H1 (cell line): ENCODE measurements around the gene OPCML. TPM values are rescaled to one million over a fixed set of nuclear protein-coding genes. Genes with fewer than 3 reads are reported as not detected.

Experiments used
- ASH2L ChIP-seq: fragments of 200-600, 300-600 bp; sonication (generic); IDR thresholded peaks from one replicate; pipeline ENCODE4 v1.7.1; 2017; ENCODE audit warnings: low read length
- CBX8 ChIP-seq: fragments of 300-800, 300-1000 bp; sonication (generic); IDR thresholded peaks from 2 replicates; pipeline ENCODE4 v1.7.1; 2016; ENCODE audit warnings: low read depth, low read length, borderline replicate concordance
- CREB1 ChIP-seq: IDR thresholded peaks from 2 replicates; pipeline ENCODE4 v1.6.1; 2012; ENCODE audit warnings: inconsistent platforms
- EP300 ChIP-seq, 2 experiments: IDR thresholded peaks; 1 replicate in 1 of 2; 2 replicates in 1 of 2; pipeline ENCODE4 v1.6.1; 2011 to 2012; ENCODE audit warnings: low read depth in 2 of 2, low read length in 2 of 2, mild to moderate bottlenecking in 2 of 2, borderline replicate concordance in 1 of 2, inconsistent platforms in 1 of 2, moderate library complexity in 1 of 2
- EZH2 ChIP-seq: fragments of 200-600 bp; sonication (generic); IDR thresholded peaks from 2 replicates; pipeline ENCODE4 v1.7.1; 2012; ENCODE audit warnings: low read depth, mild to moderate bottlenecking, moderate library complexity, low read length, inconsistent platforms; ENCODE audit not compliant: severe bottlenecking
- FOSL1 ChIP-seq: IDR thresholded peaks from 2 replicates; pipeline ENCODE4 v1.6.1; 2011; ENCODE audit warnings: mild to moderate bottlenecking, low read depth, low read length, moderate library complexity; ENCODE audit not compliant: insufficient read depth
- MAFK ChIP-seq: IDR thresholded peaks from 2 replicates; pipeline ENCODE4 v1.6.1; 2012; ENCODE audit warnings: low read depth, mild to moderate bottlenecking, improper control_type of control experiment, low read length
- POLR2A ChIP-seq, 2 experiments: IDR thresholded peaks; 1 replicate in 1 of 2; 2 replicates in 1 of 2; pipeline ENCODE4 v1.6.1; 2011; ENCODE audit warnings: low read depth in 2 of 2, low read length in 2 of 2, mild to moderate bottlenecking in 2 of 2; ENCODE audit errors: control extremely low read depth in 1 of 2
- polyA plus RNA-seq, 7 experiments: library from polyadenylated mRNA; depleted of rRNA in 3 of 7; stranded (reverse) in 5 of 7; unstranded in 2 of 7; fragments of >200 nt in 5 of 7; fragments of 200-250 nt in 2 of 7; gene quantifications; 1 replicate in 5 of 7; 2 replicates in 1 of 7; 4 replicates in 1 of 7; pipeline versions ENCODE4 v1.2.1 to v1.2.3, GENCODE V29; 2011 to 2013; ENCODE audit warnings: missing spikeins in 2 of 7, mixed read lengths in 2 of 7
- total RNA-seq: library from RNA; stranded (reverse); fragmentation: NEBNext Ultra II Directional; extraction: Animal tissue kit (Norgen Biotek cat#: 25700); gene quantifications from 2 replicates; pipeline ENCODE4 v1.2.1, GENCODE V29; 2021
- TF ChIP-seq, protein P1 (sequence below): fragments of 300-600 bp; sonication (generic); IDR thresholded peaks from 2 replicates; pipeline ENCODE4 v1.7.1; 2012; ENCODE audit warnings: low read length, moderate library complexity, mild to moderate bottlenecking, inconsistent platforms; ENCODE audit not compliant: insufficient replicate concordance

Gene OPCML
- total and polyA plus RNA-seq, 2 of the 8 experiments (the other 6 are each of a cell fraction or from before 2014, with no cell fraction given): 2.3 to 3.1 TPM

DNA sequence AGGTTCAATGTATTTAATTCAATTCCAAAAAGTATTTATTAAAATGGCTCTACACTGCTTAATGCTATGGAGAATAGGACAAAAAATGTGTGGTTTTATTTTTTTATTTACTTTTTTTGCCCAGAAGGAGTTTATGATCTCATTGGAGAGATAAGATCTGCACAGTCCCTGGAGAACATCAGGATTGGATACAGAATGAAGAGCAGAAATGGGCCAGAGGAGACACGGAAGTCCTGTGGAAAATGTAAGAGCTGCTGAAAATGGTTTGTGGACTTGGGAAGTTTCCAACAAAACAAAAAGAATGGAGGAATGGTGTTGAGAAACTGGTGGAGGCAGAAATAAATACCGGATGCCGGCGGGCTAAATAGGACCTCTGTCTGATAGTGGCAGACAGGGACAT lies 554.6 kb downstream of the OPCML start (continued):
- TF ChIP-seq, protein P1, sequence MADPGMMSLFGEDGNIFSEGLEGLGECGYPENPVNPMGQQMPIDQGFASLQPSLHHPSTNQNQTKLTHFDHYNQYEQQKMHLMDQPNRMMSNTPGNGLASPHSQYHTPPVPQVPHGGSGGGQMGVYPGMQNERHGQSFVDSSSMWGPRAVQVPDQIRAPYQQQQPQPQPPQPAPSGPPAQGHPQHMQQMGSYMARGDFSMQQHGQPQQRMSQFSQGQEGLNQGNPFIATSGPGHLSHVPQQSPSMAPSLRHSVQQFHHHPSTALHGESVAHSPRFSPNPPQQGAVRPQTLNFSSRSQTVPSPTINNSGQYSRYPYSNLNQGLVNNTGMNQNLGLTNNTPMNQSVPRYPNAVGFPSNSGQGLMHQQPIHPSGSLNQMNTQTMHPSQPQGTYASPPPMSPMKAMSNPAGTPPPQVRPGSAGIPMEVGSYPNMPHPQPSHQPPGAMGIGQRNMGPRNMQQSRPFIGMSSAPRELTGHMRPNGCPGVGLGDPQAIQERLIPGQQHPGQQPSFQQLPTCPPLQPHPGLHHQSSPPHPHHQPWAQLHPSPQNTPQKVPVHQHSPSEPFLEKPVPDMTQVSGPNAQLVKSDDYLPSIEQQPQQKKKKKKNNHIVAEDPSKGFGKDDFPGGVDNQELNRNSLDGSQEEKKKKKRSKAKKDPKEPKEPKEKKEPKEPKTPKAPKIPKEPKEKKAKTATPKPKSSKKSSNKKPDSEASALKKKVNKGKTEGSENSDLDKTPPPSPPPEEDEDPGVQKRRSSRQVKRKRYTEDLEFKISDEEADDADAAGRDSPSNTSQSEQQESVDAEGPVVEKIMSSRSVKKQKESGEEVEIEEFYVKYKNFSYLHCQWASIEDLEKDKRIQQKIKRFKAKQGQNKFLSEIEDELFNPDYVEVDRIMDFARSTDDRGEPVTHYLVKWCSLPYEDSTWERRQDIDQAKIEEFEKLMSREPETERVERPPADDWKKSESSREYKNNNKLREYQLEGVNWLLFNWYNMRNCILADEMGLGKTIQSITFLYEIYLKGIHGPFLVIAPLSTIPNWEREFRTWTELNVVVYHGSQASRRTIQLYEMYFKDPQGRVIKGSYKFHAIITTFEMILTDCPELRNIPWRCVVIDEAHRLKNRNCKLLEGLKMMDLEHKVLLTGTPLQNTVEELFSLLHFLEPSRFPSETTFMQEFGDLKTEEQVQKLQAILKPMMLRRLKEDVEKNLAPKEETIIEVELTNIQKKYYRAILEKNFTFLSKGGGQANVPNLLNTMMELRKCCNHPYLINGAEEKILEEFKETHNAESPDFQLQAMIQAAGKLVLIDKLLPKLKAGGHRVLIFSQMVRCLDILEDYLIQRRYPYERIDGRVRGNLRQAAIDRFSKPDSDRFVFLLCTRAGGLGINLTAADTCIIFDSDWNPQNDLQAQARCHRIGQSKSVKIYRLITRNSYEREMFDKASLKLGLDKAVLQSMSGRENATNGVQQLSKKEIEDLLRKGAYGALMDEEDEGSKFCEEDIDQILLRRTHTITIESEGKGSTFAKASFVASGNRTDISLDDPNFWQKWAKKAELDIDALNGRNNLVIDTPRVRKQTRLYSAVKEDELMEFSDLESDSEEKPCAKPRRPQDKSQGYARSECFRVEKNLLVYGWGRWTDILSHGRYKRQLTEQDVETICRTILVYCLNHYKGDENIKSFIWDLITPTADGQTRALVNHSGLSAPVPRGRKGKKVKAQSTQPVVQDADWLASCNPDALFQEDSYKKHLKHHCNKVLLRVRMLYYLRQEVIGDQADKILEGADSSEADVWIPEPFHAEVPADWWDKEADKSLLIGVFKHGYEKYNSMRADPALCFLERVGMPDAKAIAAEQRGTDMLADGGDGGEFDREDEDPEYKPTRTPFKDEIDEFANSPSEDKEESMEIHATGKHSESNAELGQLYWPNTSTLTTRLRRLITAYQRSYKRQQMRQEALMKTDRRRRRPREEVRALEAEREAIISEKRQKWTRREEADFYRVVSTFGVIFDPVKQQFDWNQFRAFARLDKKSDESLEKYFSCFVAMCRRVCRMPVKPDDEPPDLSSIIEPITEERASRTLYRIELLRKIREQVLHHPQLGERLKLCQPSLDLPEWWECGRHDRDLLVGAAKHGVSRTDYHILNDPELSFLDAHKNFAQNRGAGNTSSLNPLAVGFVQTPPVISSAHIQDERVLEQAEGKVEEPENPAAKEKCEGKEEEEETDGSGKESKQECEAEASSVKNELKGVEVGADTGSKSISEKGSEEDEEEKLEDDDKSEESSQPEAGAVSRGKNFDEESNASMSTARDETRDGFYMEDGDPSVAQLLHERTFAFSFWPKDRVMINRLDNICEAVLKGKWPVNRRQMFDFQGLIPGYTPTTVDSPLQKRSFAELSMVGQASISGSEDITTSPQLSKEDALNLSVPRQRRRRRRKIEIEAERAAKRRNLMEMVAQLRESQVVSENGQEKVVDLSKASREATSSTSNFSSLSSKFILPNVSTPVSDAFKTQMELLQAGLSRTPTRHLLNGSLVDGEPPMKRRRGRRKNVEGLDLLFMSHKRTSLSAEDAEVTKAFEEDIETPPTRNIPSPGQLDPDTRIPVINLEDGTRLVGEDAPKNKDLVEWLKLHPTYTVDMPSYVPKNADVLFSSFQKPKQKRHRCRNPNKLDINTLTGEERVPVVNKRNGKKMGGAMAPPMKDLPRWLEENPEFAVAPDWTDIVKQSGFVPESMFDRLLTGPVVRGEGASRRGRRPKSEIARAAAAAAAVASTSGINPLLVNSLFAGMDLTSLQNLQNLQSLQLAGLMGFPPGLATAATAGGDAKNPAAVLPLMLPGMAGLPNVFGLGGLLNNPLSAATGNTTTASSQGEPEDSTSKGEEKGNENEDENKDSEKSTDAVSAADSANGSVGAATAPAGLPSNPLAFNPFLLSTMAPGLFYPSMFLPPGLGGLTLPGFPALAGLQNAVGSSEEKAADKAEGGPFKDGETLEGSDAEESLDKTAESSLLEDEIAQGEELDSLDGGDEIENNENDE: no peak
- no peak for TF ChIP-seq CREB1
- TF ChIP-seq EP300 (IDR thresholded peaks at IDR 0.05; ENCODE audit: borderline replicate concordance in 1 of 2, low read depth in 2 of 2, low read length in 2 of 2): no peak
- TF ChIP-seq EZH2: no peak
- TF ChIP-seq ASH2L: no peak
- no peak for TF ChIP-seq MAFK
- TF ChIP-seq FOSL1: no peak
- no peak for TF ChIP-seq POLR2A (IDR thresholded peaks at IDR 0.05; ENCODE audit: control extremely low read depth in 1 of 2, low read depth in 2 of 2, low read length in 2 of 2)
- no peak for TF ChIP-seq CBX8
